Coronary artery (tissue), 2 donors: ENCODE results near the gene GOLGB1.
A peak's percentile ranks its signal among the peaks of the same experiment; 100 is the strongest.

ENCODE experiments used
- DNase-seq: peaks from one replicate; pipeline ENCODE4 v3.0.0-alpha.2; 2017; ENCODE audit warnings: low spot score
- H3K27ac ChIP-seq, 2 donors: fragments of 200-600 bp; sonication (generic); one replicate each; pipeline ENCODE4 v1.5.1; 2016 to 2019
- H3K4me3 ChIP-seq: fragments of 200-600 bp; sonication (generic); 2 replicates; pipeline ENCODE4 v1.5.1; 2016; ENCODE audit warnings: mild to moderate bottlenecking, moderate library complexity
- CTCF ChIP-seq: fragments of 200-600 bp; sonication (generic); IDR thresholded peaks from one replicate; pipeline ENCODE4 v1.5.1; 2019; ENCODE audit warnings: antibody characterized with exemption

GOLGB1 gene

GRCh38 chr3:121681792-121682191, 67.7 kb downstream of the GOLGB1 start:
- TF ChIP-seq CTCF = no peak
- no peak overlapping the region for H3K27ac ChIP-seq
- no peak overlapping the region for H3K4me3 ChIP-seq
- DNase-seq = no peak

DNA sequence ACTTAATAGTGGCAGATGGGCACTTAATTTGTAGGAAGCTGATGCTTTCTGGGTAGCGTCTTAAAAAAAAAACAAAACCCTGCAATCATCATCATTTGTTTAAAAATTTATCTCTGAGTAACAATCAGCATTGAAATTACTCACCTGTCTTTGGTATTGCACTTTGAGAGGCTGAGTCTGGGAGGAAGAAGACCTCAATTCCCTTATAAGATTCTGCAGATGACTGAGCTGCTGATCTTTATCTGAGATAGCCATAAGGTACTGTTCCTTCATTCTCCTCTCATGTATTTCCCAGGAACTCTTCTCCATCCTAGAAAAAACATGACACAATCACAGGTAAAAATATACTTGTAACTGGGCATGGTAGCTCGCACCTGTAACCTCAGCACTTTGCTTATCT, 72.4 kb downstream of the GOLGB1 start:
- Histone ChIP-seq H3K4me3 (no peak overlapping the region), H3K27ac (no peak overlapping the region)
- no peak for TF ChIP-seq CTCF
- DNase-seq = no peak

GRCh38 chr3:121670676-121671075, 78.9 kb downstream of the GOLGB1 start:
- Histone ChIP-seq H3K4me3 (no peak overlapping the region), H3K27ac (peak overlapping the region in 1 of 2 donors; percentile 58)
- DNase-seq = no peak
- no peak for TF ChIP-seq CTCF

- DNase-seq = no peak
- H3K27ac ChIP-seq = peak overlapping the region in 1 of 2 donors; percentile 30
- no peak overlapping the region for H3K4me3 ChIP-seq
- no peak for TF ChIP-seq CTCF
These were observed 82.2 kb downstream of the GOLGB1 start for GRCh38 chr3:121667333-121667732.

DNA sequence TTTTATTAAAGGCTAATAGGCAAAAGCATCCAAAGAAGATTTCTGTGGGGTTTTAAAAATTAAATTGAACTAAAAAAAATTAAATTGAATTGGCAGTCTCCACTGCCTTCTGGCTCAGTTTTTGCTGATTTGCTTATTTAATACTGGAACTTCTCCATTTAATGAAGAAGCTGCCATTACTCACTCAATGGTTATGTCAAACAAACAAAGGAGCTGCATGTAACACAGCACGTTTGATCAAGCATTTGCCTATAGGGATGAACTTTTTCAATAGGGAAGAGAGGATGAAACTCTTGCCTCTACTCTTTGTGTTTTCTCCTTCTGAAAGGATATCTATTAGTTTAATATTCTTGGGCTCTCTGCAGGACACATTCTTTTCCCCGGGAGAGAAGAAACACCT, 84.1 kb downstream of the GOLGB1 start:
- no peak for TF ChIP-seq CTCF
- no peak for DNase-seq
- peak overlapping the region in 1 of 2 donors; percentile 15 for H3K27ac ChIP-seq
- H3K4me3 ChIP-seq = no peak overlapping the region

DNA sequence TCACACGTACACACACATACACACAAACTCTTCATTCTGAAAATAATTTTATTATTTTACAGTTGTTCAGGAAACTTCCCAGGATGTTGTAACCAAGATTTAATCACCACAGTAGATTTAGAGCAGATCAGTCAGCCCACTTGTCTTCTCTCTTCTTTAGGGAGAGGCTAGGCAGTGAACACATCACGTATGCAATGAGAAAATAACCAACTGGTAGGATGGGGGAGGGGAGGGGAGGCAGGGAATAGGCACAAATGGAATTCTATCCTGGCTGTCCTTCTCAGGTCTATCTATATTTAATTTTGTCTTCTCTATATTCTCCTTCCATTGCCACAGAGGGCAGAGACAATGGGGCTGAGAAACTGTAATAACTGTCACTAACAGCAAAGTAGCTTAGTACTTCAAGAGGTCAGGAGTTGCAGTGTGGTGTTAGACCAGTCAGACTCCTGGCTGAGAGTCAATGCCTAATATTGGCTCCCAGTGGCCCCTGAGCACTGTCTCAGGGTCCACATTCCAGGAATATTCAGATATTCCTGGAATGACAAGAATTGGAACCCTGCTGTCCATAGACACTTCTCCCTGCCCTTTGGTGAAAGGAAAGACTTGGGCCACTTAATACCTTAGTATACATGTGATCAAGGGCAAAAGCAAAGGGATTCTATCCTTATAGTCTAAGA, 86.2 kb downstream of the GOLGB1 start:
- no peak overlapping the region for H3K27ac ChIP-seq

More for the DNA sequence above, 86.2 kb downstream of the GOLGB1 start:
- H3K4me3 ChIP-seq = no peak overlapping the region
- no peak for TF ChIP-seq CTCF
- DNase-seq = no peak
